HepG2 (cell line): ENCODE measurements around the gene BLOC1S4. TPM values are rescaled to one million over a fixed set of nuclear protein-coding genes. Genes with fewer than 3 reads are reported as not detected.
A peak's percentile ranks its signal among the peaks of the same experiment; 100 is the strongest.

Source experiments
- CAMTA2 ChIP-seq: sonication (generic); formaldehyde crosslinking; IDR thresholded peaks from 2 replicates; pipeline ENCODE4 v1.4.0; 2020; ENCODE audit warnings: mild to moderate bottlenecking, missing genetic modification reagents, borderline replicate concordance
- CBFB ChIP-seq: sonication (generic); formaldehyde crosslinking; IDR thresholded peaks from 2 replicates; pipeline ENCODE4 v1.4.0; 2020; ENCODE audit warnings: missing genetic modification reagents
- GABPB1 ChIP-seq: IDR thresholded peaks from 2 replicates; pipeline ENCODE4 v1.6.1; 2016; ENCODE audit warnings: mild to moderate bottlenecking, missing genetic modification reagents, moderate library complexity, missing compliant biosample characterization
- HIVEP1 ChIP-seq: sonication (generic); formaldehyde crosslinking; IDR thresholded peaks from 2 replicates; pipeline ENCODE4 v1.4.0; 2020; ENCODE audit warnings: mild to moderate bottlenecking, missing genetic modification reagents
- IRX3 ChIP-seq: sonication (generic); formaldehyde crosslinking; IDR thresholded peaks from 2 replicates; pipeline ENCODE4 v1.8.1; 2023; ENCODE audit warnings: mild to moderate bottlenecking, low read depth, missing genetic modification reagents, borderline replicate concordance
- MXD3 ChIP-seq: IDR thresholded peaks from 2 replicates; pipeline ENCODE4 v1.6.1; 2016; ENCODE audit warnings: mild to moderate bottlenecking, missing biosample characterization, missing genetic modification reagents
- NFIB ChIP-seq: sonication (generic); formaldehyde crosslinking; IDR thresholded peaks from 2 replicates; pipeline ENCODE4 v1.9.0; 2021; ENCODE audit warnings: missing genetic modification reagents, mild to moderate bottlenecking, borderline replicate concordance
- NFYC ChIP-seq: IDR thresholded peaks from 2 replicates; pipeline ENCODE4 v1.6.1; 2016; ENCODE audit warnings: missing genetic modification reagents, missing compliant biosample characterization
- NR2C2 ChIP-seq: sonication (generic); formaldehyde crosslinking; IDR thresholded peaks from 2 replicates; pipeline ENCODE4 v1.4.0; 2020; ENCODE audit warnings: missing genetic modification reagents, mild to moderate bottlenecking, moderate library complexity, borderline replicate concordance
- NR2F6 ChIP-seq, 2 experiments: IDR thresholded peaks; 2 replicates each; pipeline ENCODE4 v1.6.1; 2016; ENCODE audit warnings: antibody characterized with exemption in 1 of 2, mild to moderate bottlenecking in 1 of 2
- PHB2 ChIP-seq: fragments of 450-650 bp; IDR thresholded peaks from 2 replicates; pipeline ENCODE4 v1.6.1; 2018; ENCODE audit not compliant: partially characterized antibody
- RBM39 ChIP-seq: fragments of 200-400 bp; formaldehyde crosslinking; IDR thresholded peaks from one replicate; pipeline ENCODE4 v1.6.1; 2018; ENCODE audit warnings: antibody characterized with exemption, mild to moderate bottlenecking, low read depth, low read length; ENCODE audit not compliant: poor library complexity, severe bottlenecking
- SMYD3 ChIP-seq: sonication (generic); formaldehyde crosslinking; IDR thresholded peaks from 2 replicates; pipeline ENCODE4 v1.8.1; 2023; ENCODE audit warnings: mild to moderate bottlenecking, missing genetic modification reagents
- TSC22D2 ChIP-seq: sonication (generic); formaldehyde crosslinking; IDR thresholded peaks from 2 replicates; pipeline ENCODE4 v1.5.1; 2020; ENCODE audit warnings: missing genetic modification reagents, mild to moderate bottlenecking, borderline replicate concordance
- ZBTB7B ChIP-seq: sonication (generic); formaldehyde crosslinking; IDR thresholded peaks from 2 replicates; pipeline ENCODE4 v1.4.0; 2020; ENCODE audit warnings: missing genetic modification reagents
- ZKSCAN8 ChIP-seq: IDR thresholded peaks from 2 replicates; pipeline ENCODE4 v1.6.1; 2016; ENCODE audit warnings: borderline replicate concordance, missing genetic modification reagents, missing compliant biosample characterization
- ZNF549 ChIP-seq: sonication (generic); formaldehyde crosslinking; IDR thresholded peaks from 2 replicates; pipeline ENCODE4 v1.5.0; 2020; ENCODE audit warnings: missing genetic modification reagents
- ZNF609 ChIP-seq: sonication (generic); formaldehyde crosslinking; IDR thresholded peaks from 2 replicates; pipeline ENCODE4 v1.4.0; 2020; ENCODE audit warnings: mild to moderate bottlenecking, missing genetic modification reagents, borderline replicate concordance
- ZNF616 ChIP-seq: sonication (generic); formaldehyde crosslinking; IDR thresholded peaks from 2 replicates; pipeline ENCODE4 v1.5.0; 2020; ENCODE audit warnings: low read depth, mild to moderate bottlenecking, missing genetic modification reagents
- ZNF724P ChIP-seq: sonication (generic); formaldehyde crosslinking; IDR thresholded peaks from 2 replicates; pipeline ENCODE4 v1.8.0; 2022; ENCODE audit warnings: missing genetic modification reagents, borderline replicate concordance
- ZNF747 ChIP-seq: sonication (generic); formaldehyde crosslinking; IDR thresholded peaks from 2 replicates; pipeline ENCODE4 v1.8.1; 2023; ENCODE audit warnings: missing genetic modification reagents, mild to moderate bottlenecking, borderline replicate concordance
- polyA plus RNA-seq, 8 experiments: library from polyadenylated mRNA; depleted of rRNA in 3 of 8; stranded (reverse) in 7 of 8; unstranded in 1 of 8; fragments of >200 nt; fragmentation: Illumina TruSeq in 4 of 8; extraction: Trizol in 4 of 8; gene quantifications; 2 replicates each; pipeline versions ENCODE4 v1.2.1 to v1.2.3, GENCODE V29; 2011 to 2016; ENCODE audit warnings: low read depth in 4 of 8, missing spikeins in 1 of 8, mixed read lengths in 1 of 8; ENCODE audit not compliant: insufficient read depth in 1 of 8
- total RNA-seq, 5 experiments: library from RNA; depleted of rRNA; stranded (reverse); fragments of >200 nt; fragmentation: Illumina TruSeq; extraction: Trizol; gene quantifications; 2 replicates each; pipeline ENCODE4 v1.2.3, GENCODE V29; 2016; ENCODE audit warnings: low read depth in 1 of 5
- TF ChIP-seq, protein P1 (sequence below): sonication (generic); formaldehyde crosslinking; IDR thresholded peaks from 2 replicates; pipeline ENCODE4 v1.5.0; 2020; ENCODE audit warnings: missing genetic modification reagents

BLOC1S4 gene
- total and polyA plus RNA-seq, 2 of the 13 experiments (the other 11 are each of a cell fraction or from before 2014, with no cell fraction given): 15.5 to 20.9 TPM

- TF ChIP-seq TSC22D2 (CRISPR knock-in tag) (peak; percentile 68; the same call in 1 of the 2 replicates), GABPB1 (CRISPR knock-in tag) (peak; percentile 94), NFIB (CRISPR knock-in tag) (no peak), PHB2 (no peak), NR2F6 (IDR thresholded peaks at IDR 0.05) (no peak), NR2F6 (CRISPR knock-in tag; IDR thresholded peaks at IDR 0.05) (peak; percentile 56), ZNF549 (CRISPR knock-in tag) (no peak), ZNF724P (0 out of 2 replicates have a peak, but pooled peaks have one; percentile 42), NFYC (no peak), IRX3 (peak; percentile 92), HIVEP1 (CRISPR knock-in tag) (peak; percentile 5; the same call in 1 of the 2 replicates), MXD3 (CRISPR knock-in tag) (peak; percentile 62), CBFB (0 out of 2 replicates have a peak, but pooled peaks have one; percentile 59), ZNF616 (CRISPR knock-in tag) (peak; percentile 55), RBM39 (no peak), ZKSCAN8 (CRISPR knock-in tag) (peak; percentile 20; the same call in 1 of the 2 replicates), ZBTB7B (CRISPR knock-in tag) (peak; percentile 95), SMYD3 (no peak), CAMTA2 (CRISPR knock-in tag) (no peak), ZNF747 (CRISPR knock-in tag) (peak; percentile 61; the same call in 1 of the 2 replicates), NR2C2 (CRISPR knock-in tag) (peak; percentile 35), ZNF609 (CRISPR knock-in tag) (0 out of 2 replicates have a peak, but pooled peaks have one; percentile 10)
- TF ChIP-seq, protein P1, sequence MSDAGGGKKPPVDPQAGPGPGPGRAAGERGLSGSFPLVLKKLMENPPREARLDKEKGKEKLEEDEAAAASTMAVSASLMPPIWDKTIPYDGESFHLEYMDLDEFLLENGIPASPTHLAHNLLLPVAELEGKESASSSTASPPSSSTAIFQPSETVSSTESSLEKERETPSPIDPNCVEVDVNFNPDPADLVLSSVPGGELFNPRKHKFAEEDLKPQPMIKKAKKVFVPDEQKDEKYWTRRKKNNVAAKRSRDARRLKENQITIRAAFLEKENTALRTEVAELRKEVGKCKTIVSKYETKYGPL (CRISPR knock-in tag): 0 out of 2 replicates have a peak, but pooled peaks have one; percentile 38
These were observed at the start of gene BLOC1S4 (continued) for GRCh38 chr4:6716018-6716911.
